HL-60 (cell line): ENCODE data around the gene ARHGAP26.

ENCODE experiments used
- CTCF ChIP-seq: IDR thresholded peaks from one replicate; pipeline ENCODE4 v1.5.1; 2011; ENCODE audit warnings: low read length, control low read depth, inconsistent platforms; ENCODE audit not compliant: insufficient read depth
- GABPA ChIP-seq: IDR thresholded peaks from 2 replicates; pipeline ENCODE4 v1.6.1; 2012; ENCODE audit warnings: low read depth

GRCh38 chr5:143159031-143159430, 388.9 kb downstream of the ARHGAP26 start:
- TF ChIP-seq CTCF: no peak
- TF ChIP-seq GABPA: no peak
